Ishikawa (cell line): ENCODE results near the gene TEN1.

Experiments
- CEBPB ChIP-seq: IDR thresholded peaks from 2 replicates; pipeline ENCODE4 v1.6.1; 2012
- CREB1 ChIP-seq: IDR thresholded peaks from 2 replicates; pipeline ENCODE4 v1.6.1; 2012; ENCODE audit warnings: low read depth
- EGR1 ChIP-seq: IDR thresholded peaks from 2 replicates; pipeline ENCODE4 v1.6.1; 2012
- EP300 ChIP-seq: IDR thresholded peaks from 2 replicates; pipeline ENCODE4 v1.6.1; 2012; ENCODE audit warnings: borderline replicate concordance
- FOXM1 ChIP-seq: IDR thresholded peaks from 2 replicates; pipeline ENCODE4 v1.6.1; 2012; ENCODE audit warnings: low read depth, borderline replicate concordance
- MAX ChIP-seq: IDR thresholded peaks from 2 replicates; pipeline ENCODE4 v1.6.1; 2012
- NFIC ChIP-seq: IDR thresholded peaks from 2 replicates; pipeline ENCODE4 v1.6.1; 2012
- RAD21 ChIP-seq: IDR thresholded peaks from 2 replicates; pipeline ENCODE4 v1.6.1; 2012; ENCODE audit warnings: low read depth
- REST ChIP-seq: IDR thresholded peaks from 2 replicates; pipeline ENCODE4 v1.6.1; 2012; ENCODE audit warnings: low read depth, mild to moderate bottlenecking
- TAF1 ChIP-seq: IDR thresholded peaks from 2 replicates; pipeline ENCODE4 v1.6.1; 2012; ENCODE audit warnings: low read depth, mild to moderate bottlenecking
- TCF12 ChIP-seq: IDR thresholded peaks from 2 replicates; pipeline ENCODE4 v1.6.1; 2012; ENCODE audit warnings: low read depth
- TEAD4 ChIP-seq: IDR thresholded peaks from 2 replicates; pipeline ENCODE4 v1.6.1; 2012
- YY1 ChIP-seq: IDR thresholded peaks from 2 replicates; pipeline ENCODE4 v1.6.1; 2012; ENCODE audit warnings: low read depth
- ZBTB7A ChIP-seq: IDR thresholded peaks from 2 replicates; pipeline ENCODE4 v1.6.1; 2012; ENCODE audit warnings: low read depth
- TF ChIP-seq, protein P1 (sequence below): IDR thresholded peaks from 2 replicates; pipeline ENCODE4 v1.6.1; 2012

The TEN1 gene

DNA sequence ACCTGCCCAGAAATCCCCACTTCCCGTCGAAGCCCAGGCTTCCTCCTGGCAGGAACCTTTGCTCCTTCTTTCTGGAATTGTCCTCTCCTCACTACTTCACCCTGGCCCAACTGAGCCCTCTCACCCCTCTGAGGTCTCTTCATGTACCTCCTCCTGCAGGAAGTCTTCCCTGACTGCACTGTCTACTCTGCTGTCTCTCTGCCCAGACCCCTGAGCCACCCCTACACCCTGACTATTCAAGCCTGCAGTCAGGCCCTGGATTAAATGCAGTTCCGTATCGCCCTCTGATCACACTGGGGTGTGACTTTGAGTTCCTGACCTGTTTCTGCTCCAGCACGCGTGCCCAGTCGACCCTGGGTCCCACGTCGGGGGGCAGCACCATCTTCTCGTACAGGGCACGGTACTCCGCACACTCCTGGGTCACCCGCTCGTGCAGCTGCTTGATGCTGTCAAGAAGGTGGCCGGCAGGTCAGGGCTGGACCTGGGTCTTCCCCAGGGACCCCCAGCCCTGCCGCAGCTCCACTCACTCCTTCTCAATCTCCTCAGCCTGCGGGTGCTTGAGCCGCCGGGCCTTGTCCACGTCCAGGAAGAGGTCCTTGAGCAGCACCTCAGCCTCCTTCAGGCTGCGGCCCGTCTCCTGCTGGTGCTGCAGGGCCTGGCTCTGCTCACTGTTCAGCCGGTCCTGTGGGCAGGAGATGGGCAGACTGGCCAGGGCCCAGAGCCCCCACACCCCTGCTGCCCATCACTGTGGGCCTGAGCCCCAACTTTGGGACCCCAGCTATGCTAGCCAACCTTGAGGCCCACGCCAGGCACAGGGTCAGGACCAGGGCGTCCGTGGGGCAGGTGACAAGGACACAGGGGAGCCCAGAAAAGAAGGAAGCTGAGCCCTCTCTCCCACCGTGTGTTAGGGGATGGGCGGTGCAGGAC is 44.2 kb downstream of the TEN1 start:
- no peak for TF ChIP-seq ZBTB7A
- TF ChIP-seq MAX = no peak
- no peak for TF ChIP-seq CREB1
- TF ChIP-seq EGR1 = no peak
- no peak for TF ChIP-seq NFIC
- TF ChIP-seq YY1 = no peak
- no peak for TF ChIP-seq CEBPB
- TF ChIP-seq EP300 = no peak
- no peak for TF ChIP-seq RAD21
- TF ChIP-seq TAF1 = no peak
- no peak for TF ChIP-seq TEAD4
- TF ChIP-seq, protein P1, sequence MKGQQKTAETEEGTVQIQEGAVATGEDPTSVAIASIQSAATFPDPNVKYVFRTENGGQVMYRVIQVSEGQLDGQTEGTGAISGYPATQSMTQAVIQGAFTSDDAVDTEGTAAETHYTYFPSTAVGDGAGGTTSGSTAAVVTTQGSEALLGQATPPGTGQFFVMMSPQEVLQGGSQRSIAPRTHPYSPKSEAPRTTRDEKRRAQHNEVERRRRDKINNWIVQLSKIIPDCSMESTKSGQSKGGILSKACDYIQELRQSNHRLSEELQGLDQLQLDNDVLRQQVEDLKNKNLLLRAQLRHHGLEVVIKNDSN = no peak

GRCh38 chr17:76023900-76024237 is 44.8 kb downstream of the TEN1 start:
- TF ChIP-seq, protein P1 = no peak
- no peak for TF ChIP-seq CEBPB
- no peak for TF ChIP-seq FOXM1
- TF ChIP-seq EP300 = no peak
- no peak for TF ChIP-seq MAX
- no peak for TF ChIP-seq ZBTB7A
- no peak for TF ChIP-seq TAF1
- no peak for TF ChIP-seq CREB1
- TF ChIP-seq YY1 = no peak

GRCh38 chr17:76024353-76024752 is 45.3 kb downstream of the TEN1 start:
- TF ChIP-seq MAX (no peak), ZBTB7A (no peak), TAF1 (no peak), TEAD4 (no peak), CEBPB (no peak), REST (no peak), FOXM1 (no peak), RAD21 (no peak), TCF12 (no peak), EP300 (no peak), YY1 (no peak), CREB1 (no peak), EGR1 (no peak), NFIC (no peak)
- TF ChIP-seq, protein P1 = no peak

GRCh38 chr17:76025294-76025693 is 46.3 kb downstream of the TEN1 start:
- TF ChIP-seq ZBTB7A = no peak
- no peak for TF ChIP-seq YY1

GRCh38 chr17:76026714-76027158 is 47.7 kb downstream of the TEN1 start:
- TF ChIP-seq TAF1 (no peak), ZBTB7A (no peak), MAX (no peak)

DNA sequence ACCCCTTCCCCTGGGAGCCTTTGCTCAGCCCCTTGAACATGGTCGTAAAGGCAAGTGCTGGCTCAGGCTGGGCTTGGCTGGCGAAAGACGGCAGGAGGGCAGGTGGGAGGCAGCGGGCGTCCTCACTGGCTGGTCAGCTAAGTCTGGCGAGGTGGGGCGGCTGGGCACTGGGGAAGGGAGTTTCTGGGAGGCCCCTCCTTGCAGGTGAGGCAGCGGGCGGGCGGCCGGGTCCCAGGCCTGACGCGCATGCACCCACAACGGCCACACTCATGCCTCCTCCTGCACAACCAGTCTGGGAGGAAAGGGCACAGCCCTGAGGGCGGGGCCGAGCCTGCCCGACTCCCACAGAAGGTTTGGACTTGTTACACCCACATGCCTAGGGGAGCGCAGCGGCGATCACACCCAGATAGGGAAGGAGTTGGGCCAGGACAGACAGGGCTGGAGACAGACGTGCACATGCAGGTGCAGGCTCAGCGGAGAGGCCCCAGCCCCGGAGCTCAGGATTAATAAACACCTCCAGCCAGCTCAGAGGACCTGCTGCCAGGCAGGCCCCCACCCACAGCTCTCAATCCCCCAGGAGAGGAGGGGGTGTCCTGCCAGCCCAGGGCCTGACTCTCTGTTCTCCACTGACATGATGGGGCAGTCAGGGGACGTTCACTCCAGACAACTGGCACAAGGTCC is 48.3 kb downstream of the TEN1 start, which contains the start of gene EVPL:
EVPL (minus strand) TSS at position 148 of the 681 bp plus-strand sequence; CDS start at position 40, 108 bp downstream.
- TF ChIP-seq TAF1 (peak; percentile 51; the same call in 1 of the 2 replicates), TCF12 (0 out of 2 replicates have a peak, but pooled peaks have one; percentile 30), MAX (peak; percentile 89), ZBTB7A (no peak; the same call in 1 of the 2 replicates), FOXM1 (no peak), EP300 (no peak), EGR1 (no peak)
